H1 (cell line): ENCODE data around the gene LRRC27. TPM values are rescaled to one million over a fixed set of nuclear protein-coding genes. Genes with fewer than 3 reads are reported as not detected.

ENCODE experiments used
- RXRA ChIP-seq: IDR thresholded peaks from 2 replicates; pipeline ENCODE4 v1.6.1; 2011; ENCODE audit warnings: low read depth, mild to moderate bottlenecking, low read length, moderate library complexity; ENCODE audit not compliant: insufficient read depth
- SIRT6 ChIP-seq: IDR thresholded peaks from one replicate; pipeline ENCODE4 v1.7.1; 2012; ENCODE audit warnings: low read length, inconsistent platforms
- polyA plus RNA-seq, 7 experiments: library from polyadenylated mRNA; depleted of rRNA in 3 of 7; stranded (reverse) in 5 of 7; unstranded in 2 of 7; fragments of >200 nt in 5 of 7; fragments of 200-250 nt in 2 of 7; gene quantifications; 1 replicate in 5 of 7; 2 replicates in 1 of 7; 4 replicates in 1 of 7; pipeline versions ENCODE4 v1.2.1 to v1.2.3, GENCODE V29; 2011 to 2013; ENCODE audit warnings: missing spikeins in 2 of 7, mixed read lengths in 2 of 7
- total RNA-seq: library from RNA; stranded (reverse); fragmentation: NEBNext Ultra II Directional; extraction: Animal tissue kit (Norgen Biotek cat#: 25700); gene quantifications from 2 replicates; pipeline ENCODE4 v1.2.1, GENCODE V29; 2021

Gene LRRC27
- total and polyA plus RNA-seq, 2 of the 8 experiments (the other 6 are each of a cell fraction or from before 2014, with no cell fraction given): 1.2 to 3.8 TPM

GRCh38 chr10:132374612-132375011 lies 42.6 kb downstream of the LRRC27 start (continued):
- no peak for TF ChIP-seq SIRT6
- TF ChIP-seq RXRA: no peak
